ENCODE results near the gene S1PR3. TPM values are rescaled to one million over a fixed set of nuclear protein-coding genes. Genes with fewer than 3 reads are reported as not detected.

Gene S1PR3
- total RNA-seq, 1 experiment from 2014 or later = 23.3 TPM

GRCh38 chr9:88972401-88972800, 18.9 kb upstream of the S1PR3 start:
- H3F3A ChIP-seq (ENCODE audit: insufficient read depth, low read depth) = peaks cover 6% of the 10 kb centered on the region; the same call in 1 of the 2 replicates
- intact Hi-C loops (cut with micrococcal nuclease; ENCODE audit: unreplicated experiment) = no loop called here
- TF ChIP-seq EZH2 (IDR thresholded peaks at IDR 0.05; ENCODE audit: low read depth) (no peak), CTCF (conservative IDR thresholded peaks at IDR 0.05) (no peak)
- H3K4me1 ChIP-seq (replicated peaks; ENCODE audit: insufficient read depth) = peaks cover 8% of the 10 kb centered on the region; the same call in 1 of the 2 replicates
- H3K4me2 ChIP-seq = no peak overlapping the region
- H3K9me3 ChIP-seq (ENCODE audit: insufficient read depth, low read depth) = no peaks in the 10 kb centered on the region
- POLR2A ChIA-PET (ENCODE audit: unreplicated experiment) = no interaction called here
- H3K36me3 ChIP-seq (ENCODE audit: low read depth) = no peaks in the 10 kb centered on the region
- no peaks in the 10 kb centered on the region for H3K27me3 ChIP-seq (ENCODE audit: insufficient read depth, low read depth)
- H3K4me3 ChIP-seq = no peak overlapping the region
- H2AFZ ChIP-seq = no peak overlapping the region
- DNase-seq = no peak
- H3K79me2 ChIP-seq (ENCODE audit: low read depth) = no peaks in the 10 kb centered on the region
- CTCF ChIA-PET = no interaction called here
- no peaks in the 10 kb centered on the region for H4K20me1 ChIP-seq (ENCODE audit: insufficient read depth)
- H3K9me2 ChIP-seq (ENCODE audit: insufficient read depth) = no peaks in the 10 kb centered on the region
- H3K27ac ChIP-seq = no peak overlapping the region
- BruUV-seq (replicated peaks) = no TSS peak

GRCh38 chr9:88973281-88974045, 17.8 kb upstream of the S1PR3 start:
- intact Hi-C loops (cut with micrococcal nuclease; ENCODE audit: unreplicated experiment) = no loop called here
- BruUV-seq (replicated peaks) = no TSS peak
- H3K79me2 ChIP-seq (ENCODE audit: low read depth) = no peaks in the 10 kb centered on the region
- H3K4me2 ChIP-seq = no peak overlapping the region
- no peaks in the 10 kb centered on the region for H3K9me3 ChIP-seq (ENCODE audit: insufficient read depth, low read depth)
- H3K36me3 ChIP-seq (ENCODE audit: low read depth) = no peaks in the 10 kb centered on the region
- no peak overlapping the region for H2AFZ ChIP-seq
- no peaks in the 10 kb centered on the region for H4K20me1 ChIP-seq (ENCODE audit: insufficient read depth)
- H3F3A ChIP-seq (ENCODE audit: insufficient read depth, low read depth) = peaks cover 6% of the 10 kb centered on the region; the same call in 1 of the 2 replicates
- no peak overlapping the region for H3K4me3 ChIP-seq
- no peaks in the 10 kb centered on the region for H3K27me3 ChIP-seq (ENCODE audit: insufficient read depth, low read depth)
- ChIA-PET POLR2A (ENCODE audit: unreplicated experiment) (no interaction called here), CTCF (no interaction called here)
- H3K9me2 ChIP-seq (ENCODE audit: insufficient read depth) = no peaks in the 10 kb centered on the region
- H3K27ac ChIP-seq = no peak overlapping the region
- H3K4me1 ChIP-seq (replicated peaks; ENCODE audit: insufficient read depth) = peaks cover 8% of the 10 kb centered on the region; the same call in 1 of the 2 replicates
- TF ChIP-seq EZH2 (IDR thresholded peaks at IDR 0.05; ENCODE audit: low read depth) = no peak
- TF ChIP-seq CTCF (conservative IDR thresholded peaks at IDR 0.05) = no peak
- DNase-seq = peak in 1 of 2 experiments; percentile 39

- ChIA-PET POLR2A (ENCODE audit: unreplicated experiment) (no interaction called here), CTCF (no interaction called here)
- Histone ChIP-seq H2AFZ (no peak overlapping the region), H3K27me3 (ENCODE audit: insufficient read depth, low read depth) (no peaks in the 10 kb centered on the region), H3K36me3 (ENCODE audit: low read depth) (no peaks in the 10 kb centered on the region), H3K4me2 (no peak overlapping the region), H3K9me3 (ENCODE audit: insufficient read depth, low read depth) (no peaks in the 10 kb centered on the region), H3K4me1 (replicated peaks; ENCODE audit: insufficient read depth) (peaks cover 5% of the 10 kb centered on the region; the same call in 1 of the 2 replicates), H3F3A (ENCODE audit: insufficient read depth, low read depth) (peaks cover 6% of the 10 kb centered on the region; the same call in 1 of the 2 replicates), H3K4me3 (no peak overlapping the region), H3K9me2 (ENCODE audit: insufficient read depth) (no peaks in the 10 kb centered on the region), H4K20me1 (ENCODE audit: insufficient read depth) (no peaks in the 10 kb centered on the region), H3K27ac (no peak overlapping the region), H3K79me2 (ENCODE audit: low read depth) (no peaks in the 10 kb centered on the region)
- TF ChIP-seq CTCF (conservative IDR thresholded peaks at IDR 0.05) (no peak), EZH2 (IDR thresholded peaks at IDR 0.05; ENCODE audit: low read depth) (no peak)
- intact Hi-C loops (cut with micrococcal nuclease; ENCODE audit: unreplicated experiment) = no loop called here
- DNase-seq = no peak
- BruUV-seq (replicated peaks) = no TSS peak
These were observed 16.6 kb upstream of the S1PR3 start for GRCh38 chr9:88974641-88975040.

Data from PC-9 (cell line).